NCI-H1417 (cell line): ENCODE data around the gene GINS1.
A peak's percentile ranks its signal among the peaks of the same experiment; 100 is the strongest.
"Not testable (repeated sequence)": the region's sequence is repeated elsewhere in the genome, so short reads cannot be mapped to it uniquely, and the experiment has no call there.

ENCODE experiments used
- DNase-seq, 3 experiments: peaks; one replicate each; lab custom pipeline; 2025; lab: John Stamatoyannopoulos, UW

Gene GINS1

DNA sequence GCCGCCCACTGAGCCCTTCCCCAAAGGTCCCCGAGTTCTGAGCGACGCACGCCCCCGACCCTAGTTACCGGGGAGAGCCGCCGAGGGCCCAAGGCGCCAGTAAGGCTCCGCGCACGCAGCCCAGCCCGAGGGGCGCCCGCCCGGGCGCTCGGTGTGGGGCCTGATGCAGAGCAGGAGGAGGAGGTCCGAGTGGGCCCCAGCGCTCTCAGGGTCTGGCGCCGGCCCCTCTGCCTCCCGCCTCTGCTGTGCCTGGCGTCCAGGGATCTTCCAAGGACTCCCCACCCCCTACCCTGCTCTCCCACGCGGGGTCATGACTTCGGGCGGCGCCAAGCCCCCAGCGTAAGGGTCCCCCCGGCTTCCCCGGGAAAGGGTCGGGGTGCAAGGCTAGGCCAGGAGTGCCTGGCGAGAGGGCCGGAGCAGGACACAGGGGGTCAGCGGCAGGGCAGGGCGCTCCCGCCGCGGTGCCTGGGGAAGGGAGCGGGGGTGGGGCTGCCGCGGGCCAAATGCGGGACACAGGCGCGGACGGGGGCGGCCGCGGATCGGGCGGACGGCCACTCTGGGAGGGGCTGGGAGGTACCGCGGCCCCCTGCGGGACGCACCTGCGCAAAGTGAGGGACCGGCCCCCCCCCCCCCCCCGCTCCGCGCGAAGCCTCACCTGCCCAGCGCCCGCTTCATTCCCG is 17.5 kb upstream of the GINS1 start:
- peak; percentile 48 to 93 (median 90) for DNase-seq

GRCh38 chr20:25390538-25391528 is 16.6 kb upstream of the GINS1 start, which contains the start of gene ABHD12:
ABHD12 (minus strand) TSS chr20:25390835; CDS start chr20:25390703, 132 bp downstream.
- peak; percentile 87 to 98 (median 98) for DNase-seq

GRCh38 chr20:25394276-25394675 is 13.2 kb upstream of the GINS1 start:
- no peak for DNase-seq

DNA sequence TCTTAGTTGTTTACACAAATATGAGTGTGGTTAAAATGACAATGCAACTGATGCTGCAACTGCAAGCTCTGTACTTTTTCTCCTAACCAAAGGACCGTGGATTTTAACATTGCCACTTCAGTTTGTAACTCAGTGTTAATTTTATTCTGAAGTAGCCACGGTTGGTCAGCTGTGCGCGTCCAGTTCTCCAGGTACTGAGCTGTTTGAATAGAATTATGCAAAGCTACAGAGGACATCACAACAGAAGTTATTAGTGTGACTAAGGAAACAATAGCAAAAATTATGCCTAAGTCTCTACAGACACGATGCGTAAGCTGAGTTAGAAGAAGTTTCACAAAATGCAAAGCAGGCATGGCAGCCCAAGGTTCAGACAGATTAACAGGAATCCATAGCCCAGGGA is 12.5 kb upstream of the GINS1 start:
- DNase-seq = no peak

DNA sequence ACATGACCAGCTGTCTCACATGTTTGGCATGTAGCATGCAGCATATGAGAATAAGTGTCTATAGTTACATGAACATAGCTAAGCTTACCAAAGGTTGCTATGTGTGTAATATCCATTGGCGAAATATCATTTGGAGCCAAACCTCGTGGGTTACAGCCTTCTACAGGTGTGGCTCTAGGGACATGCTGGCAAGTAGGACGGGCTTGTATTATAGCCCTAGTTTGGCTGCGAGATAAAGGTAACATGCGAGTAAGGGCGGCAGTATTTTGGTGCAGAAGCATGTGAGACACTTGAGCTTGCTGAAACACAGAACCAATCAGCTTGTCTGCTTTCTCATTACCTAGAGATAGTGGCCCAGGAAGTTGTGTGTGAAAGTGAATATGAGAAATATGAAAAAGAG is 10.4 kb upstream of the GINS1 start:
- DNase-seq = no peak

DNA sequence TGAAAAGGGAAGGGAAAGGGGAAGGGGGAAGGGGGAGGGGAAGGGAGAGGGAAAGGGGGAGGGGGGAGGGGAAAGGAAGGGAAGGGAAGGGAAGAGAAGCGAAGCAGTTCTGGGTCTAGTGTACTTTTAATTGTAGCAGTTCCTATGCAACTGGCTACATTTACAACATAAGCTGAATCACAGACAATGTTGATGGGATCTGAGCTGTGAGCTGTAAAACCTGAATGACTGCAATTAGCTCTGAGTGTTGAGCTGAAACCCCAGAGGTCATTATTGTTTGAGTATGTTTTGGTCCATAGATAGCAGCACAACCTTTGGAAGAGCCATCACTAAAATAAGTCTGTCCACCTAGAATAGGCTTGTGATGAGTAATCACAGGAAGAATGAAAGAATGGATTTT is 9.7 kb upstream of the GINS1 start:
- DNase-seq = peak in 2 of 3 experiments; percentile 23 to 73

- DNase-seq = peak in 1 of 3 experiments; percentile 34
Measured at GRCh38 chr20:25398376-25399036, 9.0 kb upstream of the GINS1 start.

GRCh38 chr20:25399037-25399430 is 8.4 kb upstream of the GINS1 start:
- peak; percentile 52 to 87 (median 54) for DNase-seq

DNA sequence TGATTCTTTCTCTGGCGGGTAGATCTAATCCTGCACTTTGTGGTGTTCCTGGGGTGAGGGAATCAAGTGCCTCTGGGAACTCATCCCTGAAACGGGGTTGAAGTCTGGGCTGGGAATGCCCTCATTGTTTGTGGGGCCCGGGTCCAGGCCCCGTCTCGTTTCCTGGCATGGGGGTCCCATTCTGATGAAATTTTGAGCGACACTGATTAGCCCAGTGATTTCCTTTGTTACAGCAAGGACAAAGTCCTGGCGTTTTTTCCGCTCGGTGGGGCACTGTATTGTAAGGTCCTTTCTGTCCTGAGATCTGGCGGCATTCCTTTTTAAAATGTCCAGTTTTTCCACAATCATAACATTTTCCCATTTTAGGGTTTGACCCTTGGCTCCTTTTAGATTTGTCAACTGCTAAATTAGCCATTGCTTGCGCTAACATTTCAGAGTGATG is 7.2 kb upstream of the GINS1 start:
- DNase-seq = not testable (repeated sequence)

DNA sequence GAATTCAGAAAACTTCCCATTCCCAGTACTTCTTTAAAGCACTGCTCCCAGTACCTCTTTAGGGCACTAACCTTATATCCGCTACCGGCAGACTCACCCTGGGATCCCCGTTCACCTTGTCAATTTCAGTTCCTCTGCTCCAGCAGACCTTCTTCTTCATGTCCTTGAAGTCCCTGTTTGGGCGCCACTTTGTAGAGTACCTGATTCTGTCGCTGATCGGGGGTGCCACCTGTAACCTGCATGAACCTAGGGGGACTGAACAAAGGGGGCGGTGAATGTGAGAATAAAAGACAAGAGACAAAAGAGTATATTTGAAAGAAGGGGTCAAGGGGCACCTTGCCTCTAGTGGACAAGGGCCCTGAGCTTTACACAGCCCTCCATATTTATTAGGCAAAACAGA is 4.9 kb upstream of the GINS1 start:
- peak in 1 of 3 experiments; percentile 3 for DNase-seq

GRCh38 chr20:25408170-25408547 is 686 bp downstream of the GINS1 start:
- peak in 1 of 3 experiments; percentile 62 for DNase-seq

GRCh38 chr20:25408890-25409289 is 1.4 kb downstream of the GINS1 start:
- DNase-seq = no peak

- no peak for DNase-seq
Measured at GRCh38 chr20:25418776-25419175, 11.3 kb downstream of the GINS1 start.

GRCh38 chr20:25421102-25421501 is 13.6 kb downstream of the GINS1 start:
- no peak for DNase-seq

DNA sequence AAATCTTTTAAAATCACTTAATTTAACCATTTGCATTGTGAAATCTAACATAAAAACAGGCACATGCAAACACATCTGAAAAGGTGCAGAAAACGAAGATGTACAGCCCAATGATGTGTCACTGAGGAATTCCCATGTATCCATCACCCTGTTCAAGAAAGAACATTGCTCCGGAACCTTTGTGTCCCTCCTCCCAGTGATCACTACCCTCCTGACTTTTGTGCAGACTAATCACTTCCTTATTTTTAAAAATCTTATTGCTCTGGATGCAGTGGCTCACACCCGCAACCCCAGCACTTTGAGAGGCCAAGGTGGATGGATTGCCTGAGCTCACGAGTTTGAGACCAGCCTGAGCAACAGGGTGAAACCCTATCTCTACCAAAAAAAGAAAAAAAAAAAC is 14.6 kb downstream of the GINS1 start:
- DNase-seq = no peak

- no peak for DNase-seq
Measured at GRCh38 chr20:25424536-25424935, 17.1 kb downstream of the GINS1 start.

GRCh38 chr20:25437153-25437581 is 29.7 kb downstream of the GINS1 start:
- no peak for DNase-seq

- no peak for DNase-seq
Measured at GRCh38 chr20:25439328-25439727, 31.9 kb downstream of the GINS1 start.

- DNase-seq = no peak
Measured at GRCh38 chr20:25444556-25444955, 37.1 kb downstream of the GINS1 start.

DNA sequence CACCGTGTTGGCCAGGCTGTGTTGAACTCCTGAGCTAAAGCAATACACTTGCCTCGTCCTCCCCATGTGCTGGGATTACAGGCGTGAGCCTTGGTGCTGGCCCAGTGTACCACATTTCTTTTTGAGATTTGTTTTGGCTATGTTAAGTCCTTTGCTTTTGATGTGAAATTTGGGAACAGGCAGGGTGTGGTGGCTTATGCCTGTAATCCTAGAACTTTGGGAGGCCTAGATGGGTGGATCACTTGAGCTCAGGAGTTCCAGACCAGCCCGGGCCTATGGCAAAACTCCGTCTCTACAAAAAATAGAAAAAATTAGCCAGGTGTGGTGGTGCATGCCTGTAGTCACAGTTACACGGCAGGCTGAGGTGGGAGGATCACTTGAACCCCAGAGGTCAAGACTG is 40.2 kb downstream of the GINS1 start:
- no peak for DNase-seq

DNA sequence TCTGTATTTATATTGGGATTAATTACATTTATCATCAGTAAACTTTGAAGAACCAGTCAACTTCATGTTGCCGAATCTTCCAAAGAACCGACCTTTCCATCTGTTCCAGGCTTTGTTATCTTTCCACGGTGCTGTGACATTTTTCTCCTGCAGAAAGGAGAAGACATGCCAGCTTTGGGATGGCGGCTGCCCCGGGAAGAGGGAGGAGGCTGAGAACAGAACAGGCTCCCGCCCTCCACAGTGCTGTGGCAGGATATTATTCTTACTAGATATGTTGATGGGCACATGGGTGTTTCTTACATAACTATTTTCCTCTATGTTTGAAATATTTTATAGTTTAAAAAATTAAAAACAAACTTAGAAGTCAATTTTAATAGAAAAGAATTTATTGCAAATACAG is 44.9 kb downstream of the GINS1 start:
- no peak for DNase-seq
